GM19328 (cell line): ENCODE results near the gene HCN4.
"Not testable (repeated sequence)": the region's sequence is repeated elsewhere in the genome, so short reads cannot be mapped to it uniquely, and the experiment has no call there.

ENCODE experiments used
- ATAC-seq: cut with Tn5 transposase; IDR thresholded peaks from one replicate; pipeline ENCODE4 v1.9.1; 2021; ENCODE audit warnings: mild to moderate bottlenecking, moderate library complexity; ENCODE audit not compliant: unreplicated experiment

Gene HCN4

GRCh38 chr15:73368301-73369136 is at the start of gene HCN4:
HCN4 (minus strand) TSS chr15:73368958; CDS start chr15:73368270, 688 bp downstream.
- no peak for ATAC-seq

DNA sequence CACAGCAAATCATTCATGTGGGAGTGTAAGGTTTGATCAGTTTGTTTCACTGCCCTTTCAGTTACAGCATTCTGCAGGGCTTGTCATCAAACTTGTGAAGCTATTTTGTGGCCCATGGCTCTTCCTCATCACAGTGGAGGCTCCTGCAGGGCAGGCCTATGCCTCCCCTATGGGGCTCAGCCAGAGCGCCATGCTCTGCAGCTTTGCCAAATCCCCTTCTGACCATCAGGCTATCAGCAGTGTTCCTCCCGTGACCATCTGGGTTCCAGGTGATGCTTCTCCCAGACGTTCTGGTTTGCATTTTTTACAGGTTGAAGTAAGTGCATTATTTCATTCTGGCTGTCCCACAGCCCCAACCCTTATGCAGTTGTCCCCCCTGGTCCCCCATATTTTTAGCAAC is 46.1 kb upstream of the HCN4 start:
- ATAC-seq = no peak

DNA sequence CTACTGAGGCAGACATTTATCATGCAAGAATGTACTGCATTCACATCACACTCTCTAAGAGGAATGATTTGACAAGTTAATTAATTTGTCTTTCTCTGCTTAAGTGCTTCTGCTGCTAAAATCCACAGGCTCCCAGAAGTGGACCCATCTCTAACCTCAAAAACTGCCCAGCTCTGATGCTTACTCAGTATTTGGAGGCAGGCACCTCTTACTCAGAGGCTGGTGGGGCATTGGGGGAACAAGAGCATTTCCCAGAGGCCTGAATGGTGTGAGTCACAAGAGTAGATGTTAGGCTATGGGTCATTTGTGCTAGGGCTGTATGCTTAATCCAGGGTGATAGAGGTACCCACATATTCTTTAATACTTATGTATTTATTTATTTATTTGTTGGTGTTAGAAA is 34.4 kb upstream of the HCN4 start:
- ATAC-seq = no peak

DNA sequence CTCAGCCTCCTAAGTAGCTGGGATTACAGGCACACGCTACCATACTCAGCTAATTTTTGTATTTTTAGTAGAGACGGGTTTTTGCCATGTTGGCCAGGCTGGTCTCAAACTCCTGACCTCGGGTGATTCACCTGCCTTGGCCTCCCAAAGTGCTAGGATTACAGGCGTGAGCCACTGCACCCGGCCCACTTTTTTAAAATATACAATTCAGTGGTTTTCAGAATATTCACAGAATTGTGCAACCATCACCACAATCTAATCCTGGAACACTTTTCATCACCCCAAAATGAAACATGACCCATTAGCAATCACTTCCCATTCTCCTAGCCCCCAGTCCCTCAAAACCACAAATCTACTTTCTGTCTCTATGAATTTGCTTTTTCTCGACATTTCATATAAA is 31.5 kb upstream of the HCN4 start:
- ATAC-seq = not testable (repeated sequence)

DNA sequence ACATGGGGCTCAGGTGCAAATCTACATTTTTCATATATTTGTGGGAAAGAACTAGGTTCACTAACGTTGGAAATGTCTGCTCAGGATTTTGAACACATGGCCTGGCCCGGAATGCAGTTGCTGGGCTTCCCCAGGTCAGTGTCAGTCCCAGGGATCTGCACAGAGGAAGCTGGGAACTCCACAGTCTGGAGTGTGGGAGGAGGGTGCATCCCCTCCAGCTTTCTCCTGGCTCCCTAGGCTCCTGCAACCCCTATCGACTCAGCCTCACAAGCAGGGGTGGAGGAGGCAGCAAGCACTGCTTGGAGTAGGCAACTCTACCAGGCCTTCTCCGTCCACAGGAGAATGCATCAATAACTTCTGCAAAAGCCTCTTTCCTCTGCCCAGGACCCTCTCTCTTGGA is 30.1 kb upstream of the HCN4 start:
- ATAC-seq = no peak

DNA sequence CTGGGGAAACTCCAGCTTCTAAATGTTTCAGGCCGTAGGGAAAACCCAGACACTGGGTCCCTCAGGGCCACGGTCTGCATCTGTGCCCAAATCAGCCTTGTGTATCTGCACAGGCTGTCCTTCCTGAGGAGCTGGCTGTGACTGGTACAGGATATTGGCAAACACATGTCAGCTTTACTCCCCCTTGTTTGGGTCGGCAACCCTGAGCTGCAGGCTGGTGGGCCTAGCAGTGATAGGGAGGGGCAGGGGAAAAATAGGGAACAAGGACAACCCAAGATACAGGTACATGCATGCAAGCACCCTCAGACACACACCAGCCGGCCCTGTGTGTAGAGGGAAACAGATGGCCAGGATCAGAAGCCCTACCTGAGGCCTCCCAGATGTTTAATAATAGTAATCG is 28.7 kb upstream of the HCN4 start:
- no peak for ATAC-seq

GRCh38 chr15:73395671-73396070 is 26.9 kb upstream of the HCN4 start:
- no peak for ATAC-seq

- no peak for ATAC-seq
Observed at GRCh38 chr15:73394782-73395181, 26.0 kb upstream of the HCN4 start.

DNA sequence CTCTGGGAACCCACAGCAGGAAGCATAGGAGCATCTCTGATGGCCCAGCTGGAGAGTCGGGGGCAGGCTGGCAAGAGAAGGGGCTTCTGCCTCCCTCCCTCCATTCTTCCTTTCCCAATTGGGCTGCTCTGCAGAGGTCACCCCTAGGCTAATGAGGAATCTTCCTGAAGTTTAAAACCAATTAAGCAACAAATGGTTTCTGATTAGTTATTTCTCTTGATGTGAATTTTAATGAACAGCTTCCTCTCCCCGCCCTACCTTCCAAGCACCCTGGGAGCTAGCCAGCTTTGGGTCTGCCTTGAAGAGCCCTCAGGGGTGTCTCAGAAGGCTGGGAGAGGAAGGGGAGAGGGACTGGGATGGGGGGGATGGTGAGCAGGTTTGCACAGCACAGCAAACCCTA is 24.6 kb upstream of the HCN4 start:
- ATAC-seq = no peak

DNA sequence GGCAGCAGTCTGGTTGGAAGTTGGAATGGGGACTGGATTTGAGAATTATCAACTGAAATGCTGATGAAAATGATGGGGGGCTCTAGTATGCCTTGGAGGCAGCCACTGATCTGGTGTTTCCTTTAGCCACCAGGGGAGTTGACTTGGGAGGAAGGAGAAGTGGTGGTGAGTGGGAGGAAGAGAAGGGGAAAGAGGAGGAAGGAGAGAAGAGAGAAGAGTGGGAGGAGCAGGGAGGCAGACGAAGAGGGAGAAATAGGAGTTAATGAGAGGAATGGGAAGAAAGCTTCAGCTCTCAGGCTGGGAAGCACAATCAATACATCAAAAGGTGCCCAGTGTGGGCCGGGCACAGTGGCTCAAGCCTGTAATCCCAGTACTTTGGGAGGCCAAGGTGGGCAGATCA is 23.3 kb upstream of the HCN4 start:
- ATAC-seq = no peak

- ATAC-seq = no peak
Observed at GRCh38 chr15:73391128-73391872, 22.5 kb upstream of the HCN4 start.

DNA sequence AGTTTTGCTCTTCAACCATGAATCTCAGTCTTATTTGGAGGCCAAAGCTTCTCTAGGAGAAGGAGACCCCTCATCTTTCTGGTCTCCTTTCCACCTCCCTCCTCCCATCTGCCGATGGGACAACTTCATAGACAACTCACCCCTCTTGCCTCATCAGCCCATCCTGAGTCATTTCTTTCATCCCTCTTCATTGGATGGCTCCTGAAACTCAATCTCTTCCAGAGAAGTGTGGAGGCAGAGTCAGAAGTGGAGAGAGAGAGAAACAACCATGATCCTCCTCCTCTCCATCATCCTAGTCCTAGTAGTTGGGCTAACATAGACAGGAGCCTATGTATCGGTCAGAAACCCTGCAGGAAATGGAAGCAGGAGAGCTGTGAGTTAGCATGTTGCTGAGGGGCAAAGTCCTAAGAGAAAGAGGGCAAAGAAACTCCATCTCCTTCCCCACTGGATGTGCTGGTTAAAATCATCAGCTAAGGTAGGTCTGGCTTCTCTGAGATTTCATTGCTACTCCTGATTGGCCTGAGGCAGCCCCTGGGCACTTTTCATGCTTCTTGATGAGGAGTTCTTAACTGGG is 21.3 kb upstream of the HCN4 start:
- no peak for ATAC-seq

DNA sequence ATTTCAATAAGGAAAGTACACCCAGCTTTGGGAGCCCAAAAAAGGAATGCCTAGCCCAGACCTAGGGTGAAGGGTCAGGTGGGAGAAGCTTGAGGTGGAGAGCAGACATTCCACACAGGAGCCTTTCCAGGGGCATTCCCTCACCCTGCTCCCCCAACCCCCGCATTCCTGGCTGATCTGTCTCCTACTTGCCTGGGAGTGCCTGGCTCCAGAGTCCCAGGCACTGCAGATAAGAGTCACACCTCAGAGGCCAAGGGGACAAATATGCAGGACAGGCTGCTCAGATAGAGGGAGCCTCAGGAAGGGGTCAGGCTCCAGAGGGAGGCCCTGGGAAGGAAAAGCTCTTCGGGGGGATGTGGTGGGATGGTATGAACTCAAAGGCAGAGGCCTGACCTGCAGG is 20.8 kb upstream of the HCN4 start:
- no peak for ATAC-seq

- ATAC-seq = no peak
Observed at GRCh38 chr15:73388256-73388781, 19.6 kb upstream of the HCN4 start.

DNA sequence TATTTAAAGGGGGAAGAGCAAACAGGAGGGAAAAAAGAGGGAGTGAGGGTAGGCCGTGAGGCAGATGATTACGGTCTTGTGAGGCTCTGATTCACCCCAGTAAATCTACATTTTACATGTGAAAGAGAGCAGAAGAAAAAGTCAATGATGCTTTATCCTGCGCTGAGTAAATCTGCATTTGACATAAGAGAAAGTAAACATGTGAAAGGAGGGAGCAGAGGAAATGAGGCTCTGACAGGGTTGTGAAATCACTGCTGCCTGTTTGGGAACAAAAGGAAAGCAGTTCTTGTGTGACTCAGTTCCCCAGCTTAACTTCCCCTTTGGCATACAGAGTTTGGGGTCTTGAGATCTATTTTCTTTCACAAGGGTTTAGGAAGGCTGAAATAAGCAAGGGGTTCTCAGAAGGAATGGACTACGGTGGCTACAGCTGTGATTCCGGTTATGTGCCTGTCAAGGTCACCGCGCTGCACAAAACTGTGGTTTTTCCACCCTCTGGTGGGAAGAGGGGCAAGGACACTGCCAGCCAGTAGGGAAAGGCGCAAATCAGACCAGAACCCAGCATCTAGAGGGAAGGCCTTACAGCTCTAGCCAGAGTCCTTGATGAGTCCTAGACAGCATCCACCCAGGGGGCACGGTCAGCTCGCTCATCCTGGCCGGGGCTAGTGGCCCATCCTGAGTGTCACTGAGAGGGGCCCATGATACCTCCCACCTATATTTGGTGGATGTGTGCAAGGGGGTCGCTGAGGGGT is 18.9 kb upstream of the HCN4 start:
- no peak for ATAC-seq

DNA sequence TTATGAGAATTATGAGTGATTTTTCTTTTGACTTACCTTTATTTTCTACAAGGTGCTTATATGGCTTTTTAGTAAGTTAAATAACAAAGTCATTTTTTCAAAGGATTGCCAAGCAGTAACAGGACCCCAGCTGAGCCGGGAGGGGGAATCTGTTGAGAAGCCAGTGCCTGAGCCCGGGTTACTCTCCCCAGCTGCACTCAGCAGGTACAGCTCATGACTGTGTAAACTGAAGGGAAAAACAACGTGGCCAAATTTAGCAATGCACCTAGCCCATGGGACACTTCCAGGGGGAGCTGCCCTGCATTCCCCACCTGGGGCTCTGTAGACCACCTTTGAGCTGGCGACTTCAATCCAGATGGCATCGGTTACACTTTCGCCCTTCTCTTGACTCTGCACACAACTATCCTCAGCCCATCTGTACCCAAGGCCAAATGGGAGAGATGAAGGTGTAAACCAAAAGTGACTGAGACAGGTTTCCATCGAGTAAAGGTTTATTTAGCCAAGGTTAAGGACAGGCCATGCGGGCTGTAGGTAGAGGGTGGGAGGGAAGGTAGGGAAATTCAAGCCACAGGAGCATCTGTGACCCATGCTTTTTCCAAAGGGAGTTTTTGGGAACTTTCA is 18.2 kb upstream of the HCN4 start:
- no peak for ATAC-seq

- no peak for ATAC-seq
Observed at GRCh38 chr15:73386238-73386637, 17.5 kb upstream of the HCN4 start.

DNA sequence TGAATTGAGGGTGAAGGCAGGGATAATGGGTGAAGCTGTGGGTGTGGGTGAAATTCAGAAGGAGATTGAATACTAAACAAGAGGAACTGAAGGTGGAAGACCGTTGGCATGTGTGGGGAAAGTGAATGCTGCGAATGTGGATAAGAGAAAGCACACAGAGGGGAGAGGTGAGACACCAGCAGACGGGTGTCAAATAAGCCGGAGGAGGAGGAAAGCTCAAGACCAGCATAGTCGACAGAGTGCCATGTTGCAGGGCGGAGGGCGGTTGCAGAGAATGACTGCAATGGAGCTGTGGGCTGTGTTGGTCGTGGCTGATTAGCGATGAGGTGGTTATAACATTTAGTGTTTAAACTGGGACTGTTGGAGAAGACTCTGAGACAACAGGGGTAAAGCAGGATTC is 16.4 kb upstream of the HCN4 start:
- no peak for ATAC-seq

GRCh38 chr15:73383310-73384189 is 14.8 kb upstream of the HCN4 start:
- ATAC-seq = no peak

GRCh38 chr15:73382115-73382514 is 13.4 kb upstream of the HCN4 start:
- ATAC-seq = no peak
